ENCODE results near the gene BMX. TPM values are rescaled to one million over a fixed set of nuclear protein-coding genes. Genes with fewer than 3 reads are reported as not detected.

The BMX gene
- total and polyA plus RNA-seq, 7 donors, result 0.39 to 1.2 (median 0.56) TPM

GRCh38 chrX:15549189-15550012 is 48.8 kb downstream of the BMX start:
- no peak for TF ChIP-seq CTCF (IDR thresholded peaks at IDR 0.05)
- DNase-seq (no peak), ATAC-seq (no peak)
- Histone ChIP-seq H3K4me1 (no peaks in the 10 kb centered on the region), H3K36me3 (ENCODE audit: insufficient read depth in 1 of 2, low read depth in 1 of 2) (no peaks in the 10 kb centered on the region), H3K27ac (no peak overlapping the region), H3K9me3 (no peaks in the 10 kb centered on the region), H3K4me3 (no peak overlapping the region), H3K27me3 (ENCODE audit: insufficient read depth in 3 of 3, low read length in 2 of 3) (peaks cover 0 to 4% (median 0%) of the 10 kb centered on the region in 3 donors)
- intact Hi-C loops (cut with DNase I), result no loop called here
- WGBS, 3 donors, result 58 to 86% (median 74%) methylated on average over 8 of the region's 8 CpGs

DNA sequence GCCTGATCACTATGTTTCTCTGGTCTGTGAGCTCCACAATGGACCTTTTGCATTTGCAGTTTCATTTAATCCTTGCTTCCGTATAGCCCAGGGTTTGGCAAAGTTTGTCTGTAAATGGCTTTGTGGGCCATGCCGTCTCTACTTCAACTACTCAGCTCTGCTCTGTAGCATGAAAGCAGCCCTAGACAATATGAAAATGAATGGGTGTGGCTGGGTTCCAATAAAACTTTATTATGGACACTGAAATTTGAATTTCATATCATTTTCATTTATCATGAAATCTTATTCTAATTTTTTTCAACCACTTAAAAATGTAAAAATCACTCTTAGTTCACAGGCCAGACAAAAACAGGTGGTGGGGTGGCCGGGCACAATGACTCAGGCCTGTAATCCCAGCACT is 58.6 kb downstream of the BMX start:
- ATAC-seq, result no peak
- 49 to 72% (median 60%) methylated on average over 3 of the region's 3 CpGs for WGBS, 3 donors
- Histone ChIP-seq H3K27ac (no peak overlapping the region), H3K36me3 (ENCODE audit: insufficient read depth in 1 of 2, low read depth in 1 of 2) (no peaks in the 10 kb centered on the region), H3K27me3 (ENCODE audit: insufficient read depth in 3 of 3, low read length in 2 of 3) (peaks cover 0 to 25% (median 0%) of the 10 kb centered on the region in 3 donors), H3K4me3 (no peak overlapping the region), H3K9me3 (no peaks in the 10 kb centered on the region), H3K4me1 (no peaks in the 10 kb centered on the region)
- TF ChIP-seq CTCF (IDR thresholded peaks at IDR 0.05), result no peak
- intact Hi-C loops (cut with DNase I), result no loop called here
- no peak for DNase-seq

- Histone ChIP-seq H3K27ac (no peak overlapping the region), H3K9me3 (no peaks in the 10 kb centered on the region), H3K4me3 (no peak overlapping the region), H3K4me1 (no peaks in the 10 kb centered on the region), H3K36me3 (ENCODE audit: insufficient read depth in 1 of 2, low read depth in 1 of 2) (no peaks in the 10 kb centered on the region), H3K27me3 (ENCODE audit: insufficient read depth in 3 of 3, low read length in 2 of 3) (peaks cover 0 to 31% (median 0%) of the 10 kb centered on the region in 3 donors)
- no peak for ATAC-seq
- TF ChIP-seq CTCF (IDR thresholded peaks at IDR 0.05), result no peak
- intact Hi-C loops (cut with DNase I), result no loop called here
- 72 to 95% (median 91%) methylated on average over 3 of the region's 3 CpGs for WGBS, 3 donors
- no peak for DNase-seq
Measured at GRCh38 chrX:15560924-15561323, 60.3 kb downstream of the BMX start.

- no peaks in the 10 kb centered on the region for H3K9me3 ChIP-seq
- no peaks in the 10 kb centered on the region for H3K4me1 ChIP-seq
- intact Hi-C loops (cut with DNase I), result no loop called here
- DNase-seq (no peak), ATAC-seq (no peak)
- peaks cover 0 to 20% (median 0%) of the 10 kb centered on the region in 3 donors for H3K27me3 ChIP-seq (ENCODE audit: insufficient read depth in 3 of 3, low read length in 2 of 3)
- H3K27ac ChIP-seq, result no peak overlapping the region
- H3K4me3 ChIP-seq, result no peak overlapping the region
- TF ChIP-seq CTCF (IDR thresholded peaks at IDR 0.05), result no peak
- WGBS, 3 donors, result 52 to 68% (median 65%) methylated on average over 7 of the region's 7 CpGs
- H3K36me3 ChIP-seq (ENCODE audit: insufficient read depth in 1 of 2, low read depth in 1 of 2), result no peaks in the 10 kb centered on the region
Measured at GRCh38 chrX:15563056-15563455, 62.4 kb downstream of the BMX start.

Measured in psoas muscle (tissue), 8 donors.